VCaP (cell line): ENCODE results near the gene DDX24.

Experiments
- H3K27ac ChIP-seq: fragments of 450-650 bp; 2 replicates; pipeline ENCODE4 v1.5.1; 2017
- TF ChIP-seq, protein P1 (sequence below): fragments of 450-650 bp; conservative IDR thresholded peaks from 2 replicates; pipeline ENCODE4 v1.5.1; 2017; ENCODE audit warnings: mild to moderate bottlenecking, moderate library complexity

DDX24 gene

DNA sequence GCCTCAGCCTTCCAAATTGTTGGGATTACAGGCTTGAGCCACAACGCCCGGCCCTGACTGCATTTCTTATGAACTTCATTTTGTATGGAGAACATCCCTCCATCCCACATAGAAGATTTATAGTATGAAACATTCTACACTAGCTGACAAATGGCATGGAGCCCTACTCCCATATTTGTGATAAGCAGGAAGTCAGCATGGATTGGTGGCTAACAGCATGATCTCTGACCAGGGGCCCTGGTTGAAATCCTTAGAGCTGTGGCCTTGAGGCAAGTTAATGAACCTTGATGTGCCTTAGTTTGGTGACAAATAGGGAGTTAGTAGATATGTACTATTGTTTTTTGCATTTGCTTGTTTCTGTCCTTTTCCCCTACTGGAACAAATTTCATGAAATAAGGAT is 12.4 kb upstream of the DDX24 start:
- TF ChIP-seq, protein P1, sequence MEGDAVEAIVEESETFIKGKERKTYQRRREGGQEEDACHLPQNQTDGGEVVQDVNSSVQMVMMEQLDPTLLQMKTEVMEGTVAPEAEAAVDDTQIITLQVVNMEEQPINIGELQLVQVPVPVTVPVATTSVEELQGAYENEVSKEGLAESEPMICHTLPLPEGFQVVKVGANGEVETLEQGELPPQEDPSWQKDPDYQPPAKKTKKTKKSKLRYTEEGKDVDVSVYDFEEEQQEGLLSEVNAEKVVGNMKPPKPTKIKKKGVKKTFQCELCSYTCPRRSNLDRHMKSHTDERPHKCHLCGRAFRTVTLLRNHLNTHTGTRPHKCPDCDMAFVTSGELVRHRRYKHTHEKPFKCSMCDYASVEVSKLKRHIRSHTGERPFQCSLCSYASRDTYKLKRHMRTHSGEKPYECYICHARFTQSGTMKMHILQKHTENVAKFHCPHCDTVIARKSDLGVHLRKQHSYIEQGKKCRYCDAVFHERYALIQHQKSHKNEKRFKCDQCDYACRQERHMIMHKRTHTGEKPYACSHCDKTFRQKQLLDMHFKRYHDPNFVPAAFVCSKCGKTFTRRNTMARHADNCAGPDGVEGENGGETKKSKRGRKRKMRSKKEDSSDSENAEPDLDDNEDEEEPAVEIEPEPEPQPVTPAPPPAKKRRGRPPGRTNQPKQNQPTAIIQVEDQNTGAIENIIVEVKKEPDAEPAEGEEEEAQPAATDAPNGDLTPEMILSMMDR: no peak
- no peak overlapping the region for H3K27ac ChIP-seq

DNA sequence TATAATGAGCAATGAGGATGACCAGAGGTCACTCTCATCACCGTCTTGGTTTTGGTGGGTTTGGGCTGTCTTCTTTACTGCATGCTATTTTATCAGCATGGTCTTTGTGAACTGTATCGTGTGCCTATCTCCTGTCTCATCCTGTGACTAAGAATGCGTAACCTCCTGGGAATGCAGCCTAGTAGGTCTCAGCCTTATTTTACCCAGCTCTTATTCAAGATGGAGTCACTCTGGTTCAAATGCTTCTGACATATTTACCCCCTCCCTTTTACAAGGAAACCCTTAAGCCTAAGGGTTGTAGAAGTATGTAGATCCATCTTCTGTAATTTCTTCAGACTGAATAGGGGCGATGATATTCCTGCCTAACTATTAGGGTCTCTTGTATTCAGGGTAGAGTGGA is 8.5 kb upstream of the DDX24 start:
- TF ChIP-seq, protein P1: no peak
- no peak overlapping the region for H3K27ac ChIP-seq

DNA sequence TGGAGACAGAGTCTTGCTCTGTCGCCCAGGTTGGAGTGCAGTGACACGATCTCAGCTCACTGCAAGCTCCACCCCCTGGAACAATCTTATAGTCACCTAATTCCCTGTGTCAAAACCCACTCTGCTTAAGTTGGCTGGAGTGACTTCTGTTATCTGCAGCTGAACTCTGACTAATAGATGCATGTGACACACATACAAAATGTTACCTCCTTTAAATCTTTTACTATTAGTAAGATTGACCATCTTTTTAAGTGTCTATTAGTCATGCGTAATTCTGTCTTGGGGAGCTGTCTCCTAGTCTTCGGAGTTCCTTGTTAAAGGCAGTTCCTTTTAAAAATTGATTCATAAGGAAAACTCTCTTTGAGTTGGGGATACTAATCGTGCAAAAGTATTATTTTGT is 7.5 kb upstream of the DDX24 start:
- H3K27ac ChIP-seq: no peak overlapping the region
- TF ChIP-seq, protein P1: no peak

DNA sequence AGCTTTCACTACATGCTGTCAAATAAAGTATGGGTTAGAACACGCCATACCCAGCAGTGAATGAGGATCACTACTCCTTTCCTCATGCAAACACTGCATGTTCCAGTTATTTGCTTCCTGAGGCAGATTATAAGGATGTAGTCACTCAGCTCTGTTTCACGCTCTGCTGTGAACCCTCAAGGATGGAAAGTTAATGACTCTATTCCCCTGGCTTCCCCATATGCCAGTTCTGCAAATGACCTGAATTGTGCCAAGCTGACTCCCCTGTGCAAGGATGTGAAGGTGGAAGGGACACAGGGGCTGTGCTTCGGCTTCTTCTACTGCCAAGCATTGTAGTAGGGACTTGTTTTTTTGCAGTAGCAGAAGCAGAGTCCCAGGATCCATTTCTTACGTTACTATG is 6.9 kb upstream of the DDX24 start:
- H3K27ac ChIP-seq: no peak overlapping the region
- TF ChIP-seq, protein P1: no peak

- peak overlapping the region; percentile 92 for H3K27ac ChIP-seq
Measured at GRCh38 chr14:94081386-94081820, 401 bp upstream of the DDX24 start.

GRCh38 chr14:94079891-94080620 is 946 bp downstream of the DDX24 start:
- TF ChIP-seq, protein P1: no peak
- H3K27ac ChIP-seq: peak overlapping the region; percentile 92

More at GRCh38 chr14:94081386-94081820, 401 bp upstream of the DDX24 start:
- TF ChIP-seq, protein P1: no peak

- H3K27ac ChIP-seq: no peak overlapping the region
- TF ChIP-seq, protein P1: no peak
Measured at GRCh38 chr14:94077823-94078222, 3.2 kb downstream of the DDX24 start.
